H9 (cell line): ENCODE data around the gene HAGHL. TPM values are rescaled to one million over a fixed set of nuclear protein-coding genes. Genes with fewer than 3 reads are reported as not detected.

Source experiments
- DNase-seq: peaks from one replicate; pipeline ENCODE4 v3.0.0-alpha.2; 2017
- H2AFZ ChIP-seq: one replicate; pipeline ENCODE4 v1.6.1; 2013; ENCODE audit warnings: mild to moderate bottlenecking, low read length, control low read depth, moderate library complexity
- H2AK5ac ChIP-seq: 2 replicates; pipeline ENCODE4 v1.6.1; 2013; ENCODE audit warnings: low read length, control low read depth, mixed read lengths; ENCODE audit not compliant: insufficient read length
- H2BK120ac ChIP-seq: one replicate; pipeline ENCODE4 v1.6.1; 2013; ENCODE audit warnings: low read depth, mild to moderate bottlenecking, low read length, control low read depth, inconsistent platforms; ENCODE audit not compliant: poor library complexity, severe bottlenecking
- H2BK12ac ChIP-seq: 2 replicates; pipeline ENCODE4 v1.6.1; 2013; ENCODE audit warnings: low read length, control low read depth, mixed read lengths, low read depth; ENCODE audit not compliant: insufficient read length
- H2BK15ac ChIP-seq: 2 replicates; pipeline ENCODE4 v1.6.1; 2013; ENCODE audit warnings: low read depth, low read length, control low read depth
- H2BK20ac ChIP-seq: one replicate; pipeline ENCODE4 v1.6.1; 2013; ENCODE audit warnings: low read depth, mild to moderate bottlenecking, low read length, control low read depth, inconsistent platforms; ENCODE audit not compliant: poor library complexity, severe bottlenecking
- H2BK5ac ChIP-seq: 2 replicates; pipeline ENCODE4 v1.6.1; 2013; ENCODE audit warnings: low read length, control low read depth, mixed read lengths; ENCODE audit not compliant: insufficient read length
- H3K14ac ChIP-seq: 2 replicates; pipeline ENCODE4 v1.6.1; 2013; ENCODE audit warnings: low read length, control low read depth; ENCODE audit not compliant: insufficient read depth
- H3K18ac ChIP-seq: 2 replicates; pipeline ENCODE4 v1.6.1; 2013; ENCODE audit warnings: low read depth, mild to moderate bottlenecking, mixed read lengths, low read length, control low read depth; ENCODE audit not compliant: insufficient read length
- H3K23ac ChIP-seq: 2 replicates; pipeline ENCODE4 v1.6.1; 2013; ENCODE audit warnings: low read length, control low read depth, mixed read lengths, low read depth; ENCODE audit not compliant: insufficient read length
- H3K23me2 ChIP-seq: 2 replicates; pipeline ENCODE4 v1.6.1; 2013; ENCODE audit warnings: low read depth, mild to moderate bottlenecking, mixed read lengths, low read length, control low read depth; ENCODE audit not compliant: insufficient read length, poor library complexity, severe bottlenecking
- H3K27ac ChIP-seq: 2 replicates; pipeline ENCODE4 v1.5.1; 2013; ENCODE audit warnings: low read length, control low read depth, mixed read lengths, low read depth; ENCODE audit not compliant: insufficient read length
- H3K27me3 ChIP-seq: 2 replicates; pipeline ENCODE4 v1.6.1; 2013; ENCODE audit warnings: low read length, control low read depth, inconsistent platforms; ENCODE audit not compliant: insufficient read depth
- H3K4ac ChIP-seq: 2 replicates; pipeline ENCODE4 v1.6.1; 2013; ENCODE audit warnings: low read depth, mild to moderate bottlenecking, control low read depth, inconsistent platforms, low read length, moderate library complexity
- H3K4me1 ChIP-seq: 2 replicates; pipeline ENCODE4 v1.6.1; 2013; ENCODE audit warnings: low read length, control low read depth, inconsistent platforms; ENCODE audit not compliant: insufficient read depth
- H3K4me2 ChIP-seq: 2 replicates; pipeline ENCODE4 v1.6.1; 2013; ENCODE audit warnings: low read length, control low read depth, mixed read lengths; ENCODE audit not compliant: insufficient read length, insufficient read depth
- H3K56ac ChIP-seq: 2 replicates; pipeline ENCODE4 v1.6.1; 2013; ENCODE audit warnings: low read depth, mild to moderate bottlenecking, mixed read lengths, low read length, control low read depth; ENCODE audit not compliant: insufficient read length
- H3K79me1 ChIP-seq: 2 replicates; pipeline ENCODE4 v1.6.1; 2013; ENCODE audit warnings: low read depth, mild to moderate bottlenecking, moderate library complexity, low read length, control low read depth, inconsistent platforms; ENCODE audit not compliant: insufficient read depth, poor library complexity, severe bottlenecking
- H3K79me2 ChIP-seq: 2 replicates; pipeline ENCODE4 v1.6.1; 2013; ENCODE audit warnings: low read length, control low read depth, inconsistent platforms; ENCODE audit not compliant: insufficient read depth
- H3K9ac ChIP-seq: 2 replicates; pipeline ENCODE4 v1.6.1; 2013; ENCODE audit warnings: low read length, control low read depth, mixed read lengths; ENCODE audit not compliant: insufficient read length; ENCODE audit errors: extremely low read depth
- H3K9me3 ChIP-seq: one replicate; pipeline ENCODE4 v1.6.1; 2013; ENCODE audit warnings: low read depth, low read length, inconsistent platforms; ENCODE audit not compliant: control insufficient read depth
- H3T11ph ChIP-seq: one replicate; pipeline ENCODE4 v1.6.1; 2013; ENCODE audit warnings: mild to moderate bottlenecking, low read length, control low read depth, inconsistent platforms
- H4K20me1 ChIP-seq: one replicate; pipeline ENCODE4 v1.6.1; 2013; ENCODE audit not compliant: control insufficient read depth, insufficient read length, insufficient read depth
- H4K5ac ChIP-seq: 2 replicates; pipeline ENCODE4 v1.6.1; 2013; ENCODE audit warnings: low read depth, mild to moderate bottlenecking, mixed read lengths, low read length, control low read depth; ENCODE audit not compliant: insufficient read length
- H4K8ac ChIP-seq: replicated peaks from 2 replicates; pipeline ENCODE4 v1.6.1; 2013; ENCODE audit warnings: low read length, control low read depth, mixed read lengths, low read depth; ENCODE audit not compliant: insufficient read length
- H4K91ac ChIP-seq: 2 replicates; pipeline ENCODE4 v1.6.1; 2013; ENCODE audit warnings: low read depth, mild to moderate bottlenecking, moderate library complexity, mixed read lengths, low read length, control low read depth; ENCODE audit not compliant: insufficient read length
- H3K27ac Mint-ChIP-seq, 3 experiments: 2 replicates in 2 of 3; 3 replicates in 1 of 3; pipeline ENCODE4 v1.8.0; 2020 to 2021; ENCODE audit warnings: mixed read lengths in 3 of 3, mild to moderate bottlenecking in 1 of 3, moderate library complexity in 1 of 3
- H3K27me3 Mint-ChIP-seq: 2 replicates; pipeline ENCODE4 v1.8.0; 2021; ENCODE audit warnings: low read depth, mild to moderate bottlenecking, moderate library complexity, mixed read lengths
- H3K36me3 Mint-ChIP-seq, 3 experiments: 2 replicates in 2 of 3; 3 replicates in 1 of 3; pipeline ENCODE4 v1.8.0; 2020 to 2021; ENCODE audit warnings: low read depth in 3 of 3, mixed read lengths in 3 of 3; ENCODE audit not compliant: insufficient read depth in 1 of 3
- H3K4me1 Mint-ChIP-seq, 2 experiments: 2 replicates each; pipeline ENCODE4 v1.8.0; 2020; ENCODE audit warnings: mixed read lengths in 2 of 2
- H3K4me3 Mint-ChIP-seq, 2 experiments: 2 replicates in 1 of 2; 3 replicates in 1 of 2; pipeline ENCODE4 v1.8.0; 2020 to 2021; ENCODE audit warnings: mild to moderate bottlenecking in 2 of 2, mixed read lengths in 2 of 2, moderate library complexity in 1 of 2
- H3K9me3 Mint-ChIP-seq, 2 experiments: 2 replicates in 1 of 2; 3 replicates in 1 of 2; pipeline ENCODE4 v1.8.0; 2020; ENCODE audit warnings: mild to moderate bottlenecking in 2 of 2, mixed read lengths in 2 of 2, moderate library complexity in 1 of 2
- CTCF ChIP-seq: fragments of 200-600 bp; sonication (generic); conservative IDR thresholded peaks from 3 replicates; pipeline ENCODE4 v1.8.0; 2021; ENCODE audit warnings: antibody characterized with exemption, mild to moderate bottlenecking
- WGBS: extraction: QIAGEN DNeasy Blood & Tissue Kit; methylation state at CpG from one replicate; pipeline ENCODE4 v1.1.7; 2013; ENCODE audit warnings: missing lambda C conversion rate, low lambda C conversion rate, mixed read lengths; ENCODE audit not compliant: insufficient read length; ENCODE audit errors: extremely low coverage; 5-methylcytosine and 5-hydroxymethylcytosine counted together
- long read RNA-seq: library from polyadenylated mRNA; unstranded; transcript quantifications from one replicate; pipeline ENCODE4 v2.0.0, GENCODE V29; 2020
- total RNA-seq: library from RNA; stranded (reverse); gene quantifications from 2 replicates; pipeline ENCODE4 v1.2.1, GENCODE V29; 2021

The HAGHL gene
- total RNA-seq = 21.3 and 25.2 TPM in 2 replicates
- long read RNA-seq, transcript HAGHL-203 (8 exons, 1,347 nt) = major isoform, 17 of 74 reads
- long read RNA-seq, partial matches to known transcripts = 14 of 74 reads
- long read RNA-seq, other reads (novel, unspliced or antisense) = 38 of 74 reads

- Histone ChIP-seq H3K9ac (no peak within 1 kb of the TSS), H2BK120ac (no peak within 1 kb of the TSS), H3K27me3 (no peaks in the 10 kb centered on the region), H3K27ac (no peak within 1 kb of the TSS), H2BK12ac (no peak within 1 kb of the TSS), H4K8ac (no peak within 1 kb of the TSS), H3T11ph (no peak within 1 kb of the TSS), H4K20me1 (no peaks in the 10 kb centered on the region), H3K9me3 (no peaks in the 10 kb centered on the region), H3K23ac (no peak within 1 kb of the TSS), H3K79me2 (no peaks in the 10 kb centered on the region), H3K79me1 (no peaks in the 10 kb centered on the region), H2BK15ac (no peak within 1 kb of the TSS), H3K4me2 (peak within 1 kb of the TSS; percentile 87), H2BK20ac (no peak within 1 kb of the TSS), H2AK5ac (no peak within 1 kb of the TSS), H3K4me1 (no peaks in the 10 kb centered on the region), H3K18ac (peak within 1 kb of the TSS; percentile 53), H3K23me2 (peaks cover 11% of the 10 kb centered on the region), H4K5ac (no peak within 1 kb of the TSS), H3K14ac (peak within 1 kb of the TSS; percentile 35; the same call in 1 of the 2 replicates), H2AFZ (no peak within 1 kb of the TSS), H3K56ac (no peak within 1 kb of the TSS), H3K4ac (no peak within 1 kb of the TSS), H4K91ac (no peak within 1 kb of the TSS), H2BK5ac (no peak within 1 kb of the TSS)
- Mint-ChIP-seq H3K27me3 (peaks cover 14% of the 10 kb centered on the region), H3K36me3 (peaks cover 0 to 5% (median 3%) of the 10 kb centered on the region in 3 experiments; a peak in 1 of 7 replicates), H3K4me3 (peak within 1 kb of the TSS; percentile 56 to 80), H3K9me3 (no peaks in the 10 kb centered on the region), H3K4me1 (no peaks in the 10 kb centered on the region), H3K27ac (peak within 1 kb of the TSS in 1 of 3 experiments; percentile 15; a peak in 1 of 7 replicates)
- peak; percentile 85 for DNase-seq
- no peak for TF ChIP-seq CTCF
- no CpG with 5 or more reads among the region's 88 CpGs for WGBS
These were observed at the start of gene HAGHL, which contains the start of gene CCDC78 for GRCh38 chr16:726438-727290. Gene HAGHL, plus strand, starts transcription at chr16:727106. Its CDS starts 404 bp downstream, at chr16:727510. Gene CCDC78, minus strand, starts transcription at chr16:726443. Its CDS starts 76 bp downstream, at chr16:726367.
